Right cardiac atrium (tissue), 5 donors: ENCODE measurements around the gene ETHE1. TPM values are rescaled to one million over a fixed set of nuclear protein-coding genes. Genes with fewer than 3 reads are reported as not detected.

Experiments
- ATAC-seq, 2 donors: fragments of 200-7000 bp; cut with Tn5 transposase; one replicate each; pipeline versions ENCODE4 v1.8.0 to v1.9.1; 2020; ENCODE audit warnings: moderate library complexity in 2 of 2, mild to moderate bottlenecking in 1 of 2
- DNase-seq, 3 donors: peaks; one replicate each; pipeline ENCODE4 v3.0.0-alpha.2; 2020
- H3K27ac ChIP-seq: one replicate; pipeline ENCODE4 v1.5.1; 2013; ENCODE audit warnings: mild to moderate bottlenecking, low read length, control low read depth, moderate library complexity
- H3K27me3 ChIP-seq: one replicate; pipeline ENCODE4 v1.6.1; 2013; ENCODE audit not compliant: control insufficient read depth, insufficient read depth
- H3K4me1 ChIP-seq: one replicate; pipeline ENCODE4 v1.6.1; 2013; ENCODE audit warnings: low read length; ENCODE audit not compliant: control insufficient read depth, insufficient read depth
- H3K4me3 ChIP-seq: one replicate; pipeline ENCODE4 v1.5.1; 2013; ENCODE audit warnings: low read length, control low read depth
- H3K9me3 ChIP-seq: one replicate; pipeline ENCODE4 v1.6.1; 2013; ENCODE audit warnings: low read length; ENCODE audit not compliant: control insufficient read depth
- WGBS: extraction: QIAGEN DNeasy Blood & Tissue Kit; methylation state at CpG from one replicate; pipeline ENCODE4 v1.1.7; 2013; 5-methylcytosine and 5-hydroxymethylcytosine counted together
- intact Hi-C, 4 donors: fragments of 100-400 bp; cut with DNase I; formaldehyde crosslinking; loops; one replicate each; pipeline versions ENCODE4 v1.11.0 to v1.14.0; 2022 to 2023
- polyA plus RNA-seq: library from polyadenylated mRNA; stranded (reverse); fragments of 200-250 nt; gene quantifications from one replicate; pipeline ENCODE4 v1.2.3, GENCODE V29; 2013
- total RNA-seq, 4 donors: library from RNA; stranded (reverse); fragmentation: NEBNext Ultra II Directional; extraction: Animal tissue kit (Norgen Biotek cat#: 25700); gene quantifications; one replicate each; pipeline ENCODE4 v1.2.1, GENCODE V29; 2021
- donor health status: healthy with polysubstance abuse.
- donor health status: DM: no; HTN: yes; CAD: no.
- donor health status: DM: no; HTN: no; CAD: no.
- donor health status: DM: no; HTN: yes; CAD: no; lungs with severe emphysema.
- donor health status: DM: yes; HTN: yes; CAD: no.

Gene ETHE1
- total and polyA plus RNA-seq, 5 donors: 12.6 to 18.2 (median 14.1) TPM

DNA sequence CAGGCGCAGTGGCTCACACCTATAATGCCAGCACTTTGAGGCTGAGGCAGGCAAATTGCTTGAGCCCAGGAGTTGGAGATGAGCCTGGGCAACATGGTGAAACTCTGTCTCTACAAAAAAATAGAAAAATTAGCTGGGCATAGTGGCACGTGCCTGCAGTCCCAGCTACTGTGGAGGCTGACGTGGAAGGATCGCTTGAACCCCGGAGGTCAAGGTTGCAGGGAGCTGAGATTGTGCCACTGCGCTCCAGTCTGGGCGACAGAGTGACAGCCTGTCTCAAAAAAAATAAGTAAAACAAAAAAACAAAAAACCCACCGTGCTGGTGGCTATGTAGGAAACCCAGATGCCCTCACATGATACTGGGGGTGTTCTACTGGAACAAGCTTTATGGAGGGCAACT lies 38.8 kb downstream of the ETHE1 start:
- WGBS: 95% methylated on average over 8 of the region's 8 CpGs
- no peaks in the 10 kb centered on the region for H3K27me3 ChIP-seq
- H3K4me1 ChIP-seq: no peaks in the 10 kb centered on the region
- no peaks in the 10 kb centered on the region for H3K9me3 ChIP-seq
- no peak overlapping the region for H3K27ac ChIP-seq
- no peak for ATAC-seq
- intact Hi-C loops: no loop called here
- no peak for DNase-seq
- H3K4me3 ChIP-seq: no peak overlapping the region

DNA sequence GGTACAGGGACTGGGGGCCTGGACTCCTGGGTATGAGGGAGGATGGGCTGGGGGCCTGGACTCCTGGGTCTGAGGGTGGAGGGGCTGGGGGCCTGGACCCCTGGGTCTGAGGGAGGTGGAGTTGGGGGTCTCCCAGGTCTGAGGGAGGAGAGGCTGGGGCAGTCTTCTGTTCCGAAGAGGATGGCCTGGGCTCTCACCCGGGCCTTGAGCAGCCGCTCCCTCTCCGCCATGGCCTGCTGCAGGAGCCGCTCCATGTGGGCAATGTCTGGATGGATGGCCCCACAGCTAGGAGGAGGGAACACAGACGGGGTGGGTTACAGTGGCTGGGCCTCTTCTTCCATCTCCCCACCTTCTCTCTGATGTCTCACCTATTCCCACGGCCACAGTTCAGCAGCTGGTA lies 40.6 kb downstream of the ETHE1 start:
- H3K9me3 ChIP-seq: no peaks in the 10 kb centered on the region
- H3K4me3 ChIP-seq: no peak overlapping the region
- H3K27ac ChIP-seq: no peak overlapping the region
- ATAC-seq (no peak), DNase-seq (no peak)
- WGBS: 92% methylated on average over 7 of the region's 7 CpGs
- no peaks in the 10 kb centered on the region for H3K27me3 ChIP-seq
- intact Hi-C loops: no loop called here
- H3K4me1 ChIP-seq: no peaks in the 10 kb centered on the region

DNA sequence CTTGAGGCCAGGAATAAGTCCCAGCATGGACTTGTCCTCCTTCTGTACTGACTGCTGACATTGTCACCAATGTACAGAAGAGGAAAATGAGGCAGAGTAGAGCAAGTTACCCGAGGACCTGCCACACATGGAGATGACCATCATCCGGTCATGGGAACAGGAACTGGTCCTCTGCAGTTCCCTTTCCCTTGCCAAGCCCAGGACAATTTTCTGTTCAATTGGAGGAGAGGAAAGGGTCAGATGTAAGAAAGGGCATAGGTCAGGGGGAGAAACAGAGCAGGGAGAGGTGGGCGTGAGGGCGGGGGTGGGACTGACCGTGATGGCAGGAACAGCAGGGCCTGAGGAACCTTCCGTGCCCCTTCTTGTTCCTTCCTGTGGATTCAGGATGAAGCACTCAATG lies 41.0 kb downstream of the ETHE1 start:
- Histone ChIP-seq H3K27me3 (no peaks in the 10 kb centered on the region), H3K4me3 (no peak overlapping the region), H3K27ac (no peak overlapping the region), H3K9me3 (no peaks in the 10 kb centered on the region), H3K4me1 (no peaks in the 10 kb centered on the region)
- DNase-seq: no peak
- no peak for ATAC-seq
- WGBS: 71% methylated on average over 6 of the region's 6 CpGs
- intact Hi-C loops: no loop called here

DNA sequence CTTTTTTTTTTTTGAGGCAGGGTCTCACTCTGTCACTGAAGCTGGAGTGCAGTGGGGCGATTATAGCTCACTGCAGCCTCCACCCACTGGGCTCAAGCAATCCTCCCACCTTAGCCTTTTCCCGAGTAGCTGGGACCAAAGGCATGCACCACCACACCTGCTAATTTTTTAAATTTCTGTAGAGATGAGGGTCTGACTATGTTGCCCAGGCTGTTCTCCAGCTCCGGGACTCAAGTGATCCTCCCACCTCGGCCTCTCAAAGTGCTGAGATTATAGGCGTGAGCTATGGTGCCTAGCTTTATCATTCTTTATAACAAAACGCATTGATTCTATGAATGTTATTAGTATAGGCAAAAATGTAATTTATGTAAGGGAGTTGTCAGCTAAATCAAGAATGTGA lies 43.7 kb downstream of the ETHE1 start:
- no peaks in the 10 kb centered on the region for H3K9me3 ChIP-seq
- intact Hi-C loops: no loop called here
- DNase-seq (no peak), ATAC-seq (no peak)
- H3K27me3 ChIP-seq: no peaks in the 10 kb centered on the region
- WGBS: 95% methylated on average over 6 of the region's 6 CpGs
- no peak overlapping the region for H3K4me3 ChIP-seq
- no peak overlapping the region for H3K27ac ChIP-seq
- no peaks in the 10 kb centered on the region for H3K4me1 ChIP-seq

DNA sequence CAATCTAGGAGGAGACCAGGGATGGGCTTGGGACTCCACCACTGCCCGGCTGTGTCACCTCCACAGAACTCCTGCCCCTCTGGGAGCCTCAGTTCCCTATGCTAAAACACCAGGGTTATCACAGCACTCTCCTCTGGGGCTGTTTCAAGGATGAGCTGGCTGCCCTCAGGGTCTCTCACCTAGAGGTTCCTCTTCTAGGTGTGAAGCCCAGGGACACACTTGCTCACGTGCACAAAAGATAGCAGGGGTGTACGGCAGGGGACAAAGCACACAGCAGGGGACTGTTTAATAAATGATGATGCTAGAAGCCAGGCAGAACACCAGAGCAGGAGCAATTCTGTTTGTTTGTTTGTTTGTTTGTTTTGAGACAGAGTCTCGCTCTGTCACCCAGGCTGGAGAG lies 44.8 kb downstream of the ETHE1 start:
- Histone ChIP-seq H3K9me3 (no peaks in the 10 kb centered on the region), H3K4me3 (no peak overlapping the region), H3K27me3 (no peaks in the 10 kb centered on the region), H3K4me1 (no peaks in the 10 kb centered on the region), H3K27ac (no peak overlapping the region)
- 81% methylated on average over 4 of the region's 4 CpGs for WGBS
- ATAC-seq: no peak
- intact Hi-C loops: no loop called here
- no peak for DNase-seq

DNA sequence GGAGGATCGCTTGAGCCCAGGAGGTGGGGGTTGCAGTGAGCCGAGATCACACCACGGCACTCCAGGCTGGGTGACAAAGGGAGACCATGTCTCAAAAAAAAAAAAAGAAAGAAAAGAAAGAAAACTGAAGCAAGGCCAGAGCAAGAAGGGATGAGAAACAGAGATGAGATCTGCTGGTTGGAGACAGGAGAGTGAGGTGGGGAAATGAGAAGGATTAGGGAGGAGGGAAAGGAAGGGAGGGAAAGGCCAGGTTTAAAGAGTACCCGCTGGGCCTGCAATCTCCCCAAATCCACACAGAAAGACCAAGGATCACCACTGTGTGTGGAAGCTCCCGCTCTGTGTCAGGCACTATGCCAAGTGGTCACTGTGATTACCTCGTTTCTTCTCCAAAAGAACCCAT lies 45.3 kb downstream of the ETHE1 start:
- Histone ChIP-seq H3K27me3 (no peaks in the 10 kb centered on the region), H3K4me1 (no peaks in the 10 kb centered on the region), H3K4me3 (no peak overlapping the region), H3K9me3 (no peaks in the 10 kb centered on the region), H3K27ac (no peak overlapping the region)
- intact Hi-C loops: no loop called here
- WGBS: 79% methylated on average over 6 of the region's 6 CpGs
- DNase-seq (peak in 1 of 3 donors; percentile 7), ATAC-seq (no peak)

DNA sequence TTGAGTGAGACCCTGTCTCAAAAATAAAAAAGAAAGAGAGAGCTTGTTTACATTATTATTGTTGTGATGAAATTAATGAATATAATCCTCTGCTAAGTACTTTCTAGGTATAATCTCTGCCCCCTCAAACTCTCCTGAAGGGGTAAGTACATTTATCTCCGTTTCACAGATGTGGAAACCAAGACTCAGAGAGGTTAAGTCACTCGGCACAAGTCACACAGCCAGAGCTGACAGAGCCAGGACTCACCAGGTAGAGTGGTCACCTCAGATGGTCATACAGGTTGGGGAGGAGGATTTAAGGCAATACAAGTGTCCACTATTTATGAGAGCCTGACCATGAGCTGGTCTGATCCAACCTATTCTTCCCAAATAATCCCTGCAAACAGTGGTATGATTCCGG lies 46.4 kb downstream of the ETHE1 start:
- no peaks in the 10 kb centered on the region for H3K27me3 ChIP-seq
- 93% methylated on average over 3 of the region's 3 CpGs for WGBS
- no peaks in the 10 kb centered on the region for H3K4me1 ChIP-seq
- no peak overlapping the region for H3K27ac ChIP-seq
- no peaks in the 10 kb centered on the region for H3K9me3 ChIP-seq
- intact Hi-C loops: no loop called here
- H3K4me3 ChIP-seq: no peak overlapping the region
- no peak for ATAC-seq
- no peak for DNase-seq

DNA sequence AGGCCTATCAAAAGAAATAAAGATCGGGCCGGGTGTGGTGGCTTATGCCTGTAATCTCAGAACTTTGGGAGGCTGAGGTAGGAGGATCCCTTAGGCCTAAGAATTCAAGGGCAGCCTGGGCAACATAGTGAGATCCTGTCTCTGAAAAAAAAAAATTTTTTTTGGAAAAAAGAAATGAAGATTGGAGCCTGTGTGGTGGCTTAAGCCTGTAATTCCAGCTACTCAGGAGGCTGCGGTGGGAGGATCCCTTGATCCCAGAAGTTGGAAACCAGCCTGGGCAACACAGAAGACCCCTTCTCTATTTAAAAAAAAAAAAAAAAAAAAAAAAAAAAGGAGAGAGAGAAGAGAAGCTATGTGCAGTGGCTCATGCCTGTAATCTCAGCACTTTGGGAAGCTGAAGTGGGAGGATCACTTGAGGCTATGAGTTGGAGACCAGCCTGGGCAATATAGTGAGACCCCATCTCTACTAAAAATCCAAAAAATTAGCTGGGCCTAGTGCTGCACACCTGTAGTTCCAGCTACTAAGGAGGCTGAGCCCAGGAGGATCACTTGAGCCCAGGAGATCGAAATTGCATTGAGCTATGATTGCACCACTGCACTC lies 46.9 kb downstream of the ETHE1 start:
- Histone ChIP-seq H3K27ac (no peak overlapping the region), H3K9me3 (no peaks in the 10 kb centered on the region), H3K4me1 (no peaks in the 10 kb centered on the region), H3K4me3 (no peak overlapping the region), H3K27me3 (no peaks in the 10 kb centered on the region)
- WGBS: 96% methylated on average over 4 of the region's 4 CpGs
- DNase-seq (no peak), ATAC-seq (no peak)
- intact Hi-C loops: no loop called here

DNA sequence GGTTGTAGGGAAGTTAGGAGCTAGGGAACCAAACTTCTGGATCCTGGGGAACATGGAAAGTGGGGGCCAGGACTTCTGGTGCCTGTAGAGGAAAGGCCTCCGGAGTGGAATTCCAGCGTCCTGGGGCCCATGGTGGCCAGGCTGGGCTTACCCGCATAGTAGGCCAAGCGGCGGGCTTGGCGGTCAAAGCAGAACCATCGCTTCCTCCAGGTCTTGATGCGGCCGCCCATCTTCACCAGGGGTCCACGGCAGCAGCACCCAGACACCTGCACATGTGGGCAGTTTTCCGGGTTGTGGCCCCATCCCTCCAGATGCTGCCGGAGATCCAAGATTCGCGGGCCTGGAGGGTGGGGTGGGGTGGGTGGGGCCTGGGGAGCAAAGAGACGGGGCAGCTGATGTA lies 47.8 kb downstream of the ETHE1 start:
- ATAC-seq (no peak), DNase-seq (no peak)
- 93% methylated on average over 15 of the region's 15 CpGs for WGBS
- Histone ChIP-seq H3K4me1 (no peaks in the 10 kb centered on the region), H3K27ac (no peak overlapping the region), H3K27me3 (no peaks in the 10 kb centered on the region), H3K4me3 (no peak overlapping the region), H3K9me3 (no peaks in the 10 kb centered on the region)
- intact Hi-C loops: no loop called here

DNA sequence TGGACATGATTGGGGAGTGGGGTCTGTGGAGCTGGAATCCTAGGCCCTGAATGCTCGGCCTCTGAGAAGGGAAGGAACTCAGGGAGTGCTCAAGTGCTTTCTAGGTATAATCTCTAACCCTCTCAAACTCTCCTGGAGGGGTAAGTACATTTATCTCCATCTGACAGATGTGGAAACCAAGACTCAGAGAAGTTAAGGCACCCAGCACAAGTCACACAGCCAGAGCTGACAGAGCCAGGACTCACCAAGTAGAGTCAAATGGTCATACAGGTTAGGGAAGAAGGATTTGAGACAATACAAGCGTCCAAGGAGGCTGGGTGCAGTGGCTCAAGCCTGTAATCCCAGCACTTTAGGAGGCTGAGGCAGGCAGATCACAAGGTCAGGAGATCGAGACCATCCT lies 48.7 kb downstream of the ETHE1 start:
- Histone ChIP-seq H3K4me1 (no peaks in the 10 kb centered on the region), H3K27ac (no peak overlapping the region), H3K9me3 (no peaks in the 10 kb centered on the region), H3K27me3 (no peaks in the 10 kb centered on the region), H3K4me3 (no peak overlapping the region)
- intact Hi-C loops: no loop called here
- ATAC-seq (no peak), DNase-seq (no peak)
- 89% methylated on average over 3 of the region's 3 CpGs for WGBS

DNA sequence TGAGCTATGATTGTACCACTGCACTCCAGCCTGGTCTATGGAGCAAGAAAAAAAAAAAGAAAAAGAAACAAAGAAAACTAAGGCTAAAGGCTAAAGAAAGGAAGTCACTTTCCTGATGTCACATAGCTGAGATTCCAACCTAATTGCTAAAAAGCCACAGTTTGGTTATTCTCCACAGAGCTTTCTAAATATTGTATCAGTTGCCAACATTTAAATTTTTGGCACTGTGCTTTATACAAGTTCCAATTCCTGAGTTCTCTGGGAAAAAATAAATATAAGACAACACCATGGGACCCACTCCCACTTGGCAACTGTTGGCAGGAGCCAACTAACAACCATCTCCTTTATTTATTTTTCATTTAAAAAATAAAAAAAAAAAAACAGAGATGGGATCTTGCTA lies 50.4 kb downstream of the ETHE1 start:
- intact Hi-C loops: no loop called here
- no peaks in the 10 kb centered on the region for H3K4me1 ChIP-seq
- H3K9me3 ChIP-seq: no peaks in the 10 kb centered on the region
- H3K27me3 ChIP-seq: no peaks in the 10 kb centered on the region
- ATAC-seq (no peak), DNase-seq (no peak)
- no peak overlapping the region for H3K4me3 ChIP-seq
- no peak overlapping the region for H3K27ac ChIP-seq

DNA sequence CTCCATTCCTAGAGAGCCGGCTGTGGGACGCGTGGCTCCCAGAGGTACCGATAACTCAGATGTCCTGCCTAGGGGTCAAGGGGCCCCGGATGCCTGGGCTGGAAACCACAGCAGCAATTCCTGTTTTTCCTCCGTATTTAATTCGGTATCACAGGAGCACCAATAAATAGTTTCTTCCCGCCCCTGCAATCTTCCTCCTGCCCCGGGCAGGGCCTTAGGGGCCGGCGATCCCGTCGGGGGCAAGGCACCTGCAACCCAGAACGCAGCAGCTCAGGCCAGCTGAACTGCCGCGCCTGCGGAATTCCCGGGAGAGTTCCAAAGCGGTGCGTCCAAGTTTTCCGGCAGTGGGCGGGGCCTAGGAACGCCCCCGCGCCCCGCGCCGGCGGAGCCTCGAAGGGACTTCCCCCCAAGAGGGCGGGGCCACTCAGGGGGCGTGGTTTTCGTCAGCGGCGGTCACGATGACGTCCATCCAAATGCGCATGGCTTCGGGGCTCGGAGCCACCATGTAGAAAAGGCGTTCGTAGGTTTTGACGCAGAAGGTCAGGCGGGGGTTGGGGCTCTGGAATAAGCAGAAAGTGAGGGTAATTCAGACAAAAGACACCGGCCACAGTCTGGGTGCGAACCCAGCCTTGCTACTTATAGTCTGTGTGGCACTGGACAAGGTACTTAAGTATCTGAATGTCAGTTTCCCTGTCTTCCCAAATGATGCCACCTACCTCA lies 51.9 kb downstream of the ETHE1 start:
- no peaks in the 10 kb centered on the region for H3K27me3 ChIP-seq
- peak; percentile 95 for ATAC-seq
- 4% methylated on average over 46 of the region's 46 CpGs for WGBS
- peak; percentile 96 to 99 (median 97) for DNase-seq
- H3K9me3 ChIP-seq: no peaks in the 10 kb centered on the region
- peak overlapping the region; percentile 34 for H3K4me3 ChIP-seq
- peak overlapping the region; percentile 63 for H3K27ac ChIP-seq
- intact Hi-C loops: no loop called here
- H3K4me1 ChIP-seq: no peaks in the 10 kb centered on the region
